Stimulated activated CD4-positive, alpha-beta T cell treated with anti-CD3 and anti-CD28 coated beads, Interleukin-4, amount 100 ng/mL, for 48 hours (primary cell): ENCODE results near the gene MAMLD1.
A peak's percentile ranks its signal among the peaks of the same experiment; 100 is the strongest.
"Not testable (repeated sequence)": the region's sequence is repeated elsewhere in the genome, so short reads cannot be mapped to it uniquely, and the experiment has no call there.

Experiments used
- DNase-seq, 2 donors: peaks; one replicate each; pipeline ENCODE4 v3.0.0-alpha.2; 2020; ENCODE audit warnings: low read depth in 2 of 2

Gene MAMLD1

GRCh38 chrX:150362599-150363481, at the start of gene MAMLD1:
TSS of gene MAMLD1 (plus strand) at chrX:150363317. CDS start at chrX:150445517, 82,200 bp downstream.
- DNase-seq, result peak in 1 of 2 donors; percentile 43

GRCh38 chrX:150313514-150313913, 49.6 kb upstream of the MAMLD1 start:
- no peak for DNase-seq

- DNase-seq, result no peak
These were observed 48.9 kb upstream of the MAMLD1 start for GRCh38 chrX:150314186-150314585.

- no peak for DNase-seq
These were observed 46.6 kb upstream of the MAMLD1 start for GRCh38 chrX:150316564-150316963.

GRCh38 chrX:150323020-150323419, 40.1 kb upstream of the MAMLD1 start:
- DNase-seq, result no peak

GRCh38 chrX:150324035-150324728, 38.9 kb upstream of the MAMLD1 start:
- no peak for DNase-seq

- DNase-seq, result no peak
These were observed 38.2 kb upstream of the MAMLD1 start for GRCh38 chrX:150324919-150325318.

GRCh38 chrX:150326541-150327247, 36.4 kb upstream of the MAMLD1 start:
- DNase-seq, result no peak

- no peak for DNase-seq
These were observed 33.8 kb upstream of the MAMLD1 start for GRCh38 chrX:150329282-150329681.

- no peak for DNase-seq
These were observed 33.2 kb upstream of the MAMLD1 start for GRCh38 chrX:150329868-150330267.

- DNase-seq, result no peak
These were observed 31.1 kb upstream of the MAMLD1 start for GRCh38 chrX:150332023-150332422.

GRCh38 chrX:150334100-150334499, 29.0 kb upstream of the MAMLD1 start:
- DNase-seq, result no peak

- no peak for DNase-seq
These were observed 28.1 kb upstream of the MAMLD1 start for GRCh38 chrX:150334981-150335380.

- DNase-seq, result no peak
These were observed 26.1 kb upstream of the MAMLD1 start for GRCh38 chrX:150337026-150337425.

GRCh38 chrX:150337536-150337935, 25.6 kb upstream of the MAMLD1 start:
- DNase-seq, result no peak

GRCh38 chrX:150338615-150339014, 24.5 kb upstream of the MAMLD1 start:
- no peak for DNase-seq

GRCh38 chrX:150339736-150340135, 23.4 kb upstream of the MAMLD1 start:
- DNase-seq, result no peak

GRCh38 chrX:150340326-150340725, 22.8 kb upstream of the MAMLD1 start:
- not testable (repeated sequence) for DNase-seq

- DNase-seq, result no peak
These were observed 15.6 kb upstream of the MAMLD1 start for GRCh38 chrX:150347471-150347870.

- no peak for DNase-seq
These were observed 14.8 kb upstream of the MAMLD1 start for GRCh38 chrX:150348365-150348764.

GRCh38 chrX:150352114-150352513, 11.0 kb upstream of the MAMLD1 start:
- no peak for DNase-seq

- no peak for DNase-seq
These were observed 10.5 kb upstream of the MAMLD1 start for GRCh38 chrX:150352581-150352980.
